ENCODE measurements around the gene NAT10.
"Not testable (repeated sequence)": the region's sequence is repeated elsewhere in the genome, so short reads cannot be mapped to it uniquely, and the experiment has no call there.

Gene NAT10

GRCh38 chr11:34179026-34179675 is 73.7 kb downstream of the NAT10 start:
- Mint-ChIP-seq H3K36me3 (ENCODE audit: low read depth) (no peaks in the 10 kb centered on the region), H3K27me3 (no peaks in the 10 kb centered on the region), H3K4me3 (no peak overlapping the region), H3K9me3 (no peaks in the 10 kb centered on the region), H3K27ac (no peak overlapping the region), H3K4me1 (ENCODE audit: low read depth) (peaks cover 38% of the 10 kb centered on the region)
- DNase-seq, result no peak

DNA sequence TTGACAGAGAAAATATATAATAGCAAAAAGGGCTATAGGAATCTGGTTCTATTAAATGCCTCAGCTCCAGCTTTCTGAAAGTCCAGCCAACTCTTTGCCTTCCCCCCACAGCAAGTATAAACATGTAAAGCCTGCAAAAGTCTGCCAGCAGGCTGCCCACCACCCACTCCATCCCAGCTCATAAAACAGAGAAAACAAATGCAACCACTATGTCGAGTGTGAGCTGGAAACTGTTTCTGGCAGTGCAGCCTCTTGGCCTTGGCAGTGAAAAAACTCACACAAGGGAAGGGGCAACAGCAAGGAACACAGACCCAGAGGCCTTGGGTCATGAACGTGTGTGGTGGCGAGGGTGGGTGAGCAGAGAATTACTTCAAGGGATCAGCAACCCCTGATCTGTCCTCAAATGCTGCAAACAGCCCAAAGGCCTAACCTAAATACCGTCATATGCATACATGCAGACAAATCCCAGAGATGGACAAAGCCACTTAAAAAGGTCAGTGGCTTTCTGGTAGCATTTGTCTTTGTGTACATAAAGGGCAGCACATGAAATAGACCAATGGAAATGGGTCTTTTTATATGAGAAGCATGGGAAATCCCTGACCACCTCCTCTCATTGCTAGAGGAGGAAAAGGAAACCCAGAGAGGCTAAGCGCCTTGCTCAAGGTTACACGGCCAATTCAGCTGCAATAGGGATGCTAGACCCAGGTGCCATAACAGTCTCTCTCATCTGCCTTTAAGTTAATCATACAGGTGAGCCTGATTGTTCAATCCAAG is 74.8 kb downstream of the NAT10 start:
- Mint-ChIP-seq H3K4me1 (ENCODE audit: low read depth) (peaks cover 29% of the 10 kb centered on the region), H3K9me3 (no peaks in the 10 kb centered on the region), H3K27me3 (no peaks in the 10 kb centered on the region), H3K36me3 (ENCODE audit: low read depth) (no peaks in the 10 kb centered on the region), H3K27ac (no peak overlapping the region), H3K4me3 (no peak overlapping the region)
- no peak for DNase-seq

- H3K4me1 Mint-ChIP-seq (ENCODE audit: low read depth), result peaks cover 24% of the 10 kb centered on the region
- not testable (repeated sequence) for H3K27me3 Mint-ChIP-seq; DNase-seq; H3K4me3 Mint-ChIP-seq; H3K9me3 Mint-ChIP-seq; H3K27ac Mint-ChIP-seq; H3K36me3 Mint-ChIP-seq (ENCODE audit: low read depth)
Observed at GRCh38 chr11:34180814-34181165, 75.4 kb downstream of the NAT10 start.

DNA sequence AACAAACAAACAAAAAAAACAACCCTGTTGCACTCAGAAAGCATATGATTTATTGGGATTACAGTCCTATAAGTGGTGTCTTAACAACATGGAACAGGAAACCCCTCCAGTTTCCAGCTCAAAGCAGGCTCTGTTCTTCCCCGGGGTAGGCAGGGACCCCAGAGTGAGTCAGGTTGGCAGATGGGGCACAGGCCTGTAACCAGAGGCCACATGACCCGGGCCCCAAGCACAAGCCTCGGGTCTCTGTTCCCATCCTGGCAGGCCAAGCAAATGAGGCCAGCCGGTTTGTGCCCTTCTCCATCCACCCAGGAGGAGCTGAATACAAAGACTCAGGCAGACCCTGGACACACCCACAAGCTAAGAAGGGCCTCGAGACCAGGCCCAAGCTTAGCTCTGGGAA is 75.8 kb downstream of the NAT10 start:
- Mint-ChIP-seq H3K4me3 (no peak overlapping the region), H3K27me3 (no peaks in the 10 kb centered on the region), H3K27ac (no peak overlapping the region), H3K9me3 (no peaks in the 10 kb centered on the region), H3K4me1 (ENCODE audit: low read depth) (peaks cover 23% of the 10 kb centered on the region), H3K36me3 (ENCODE audit: low read depth) (no peaks in the 10 kb centered on the region)
- no peak for DNase-seq

GRCh38 chr11:34181856-34182405 is 76.5 kb downstream of the NAT10 start:
- peaks cover under 1% of the 10 kb centered on the region for H3K27me3 Mint-ChIP-seq
- no peaks in the 10 kb centered on the region for H3K36me3 Mint-ChIP-seq (ENCODE audit: low read depth)

DNA sequence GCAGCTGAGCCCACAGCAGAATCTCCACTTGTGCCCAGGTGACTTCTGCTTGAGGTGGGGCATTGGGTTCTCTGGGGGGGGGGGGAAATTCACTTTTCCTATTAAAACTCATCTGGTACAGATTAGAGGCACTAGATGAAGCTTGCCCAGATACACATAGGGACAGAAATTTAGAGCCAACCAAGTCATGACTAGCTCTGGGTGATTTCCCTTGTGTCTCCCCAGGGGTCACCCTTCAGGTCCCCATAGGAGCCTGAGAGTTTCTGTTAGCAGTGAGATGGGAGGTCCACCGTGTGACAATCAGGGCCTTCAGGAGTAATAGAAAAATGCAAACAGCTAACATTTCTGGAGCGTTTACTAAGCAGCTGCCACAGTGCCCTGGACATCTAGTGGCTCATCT is 77.0 kb downstream of the NAT10 start:
- Mint-ChIP-seq H3K9me3 (no peaks in the 10 kb centered on the region), H3K27me3 (peaks cover 2% of the 10 kb centered on the region), H3K36me3 (ENCODE audit: low read depth) (no peaks in the 10 kb centered on the region), H3K27ac (no peak overlapping the region), H3K4me3 (no peak overlapping the region), H3K4me1 (ENCODE audit: low read depth) (peaks cover 22% of the 10 kb centered on the region)
- no peak for DNase-seq

More at GRCh38 chr11:34181856-34182405, 76.5 kb downstream of the NAT10 start:
- Mint-ChIP-seq H3K9me3 (no peaks in the 10 kb centered on the region), H3K27ac (no peak overlapping the region), H3K4me1 (ENCODE audit: low read depth) (peaks cover 22% of the 10 kb centered on the region), H3K4me3 (no peak overlapping the region)
- DNase-seq, result no peak

DNA sequence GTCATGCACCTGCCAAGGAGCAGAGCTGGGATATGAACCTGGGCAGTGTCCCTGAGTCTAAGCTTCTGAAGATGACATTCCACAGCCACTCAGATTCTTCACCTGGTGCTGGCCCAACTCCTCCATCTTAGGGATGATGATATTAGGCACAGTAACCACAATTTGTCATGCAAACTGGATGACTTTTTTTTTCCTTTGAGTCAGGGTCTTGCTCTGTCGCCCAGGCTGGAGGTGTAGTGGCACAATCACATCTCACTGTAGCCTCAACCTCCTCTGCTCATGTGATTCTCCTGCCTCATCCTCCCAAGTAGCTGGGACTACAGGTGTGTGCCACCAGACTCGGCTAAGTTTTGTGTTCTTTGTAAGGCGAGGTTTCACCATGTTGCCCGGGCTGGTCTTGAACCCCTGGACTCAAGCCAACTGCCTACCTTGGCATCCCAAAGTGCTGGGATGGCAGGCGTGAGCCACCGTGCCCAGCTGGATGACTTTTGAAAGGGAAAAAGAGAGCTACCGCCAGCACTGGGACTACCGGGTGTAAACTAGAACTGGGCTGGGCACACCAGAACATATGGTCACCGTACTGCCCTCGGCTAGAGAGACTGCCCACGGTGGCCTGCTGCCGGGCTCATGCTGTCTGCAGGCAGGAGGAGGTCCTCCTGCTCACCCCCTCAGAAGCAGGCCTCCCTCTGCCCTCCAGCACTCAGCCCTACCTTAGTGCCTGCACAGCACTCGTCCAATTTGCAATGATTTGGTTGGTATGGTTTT is 77.7 kb downstream of the NAT10 start:
- peaks cover 2% of the 10 kb centered on the region for H3K27me3 Mint-ChIP-seq
- H3K9me3 Mint-ChIP-seq, result no peaks in the 10 kb centered on the region
- H3K4me3 Mint-ChIP-seq, result no peak overlapping the region
- H3K27ac Mint-ChIP-seq, result no peak overlapping the region
- peaks cover 22% of the 10 kb centered on the region for H3K4me1 Mint-ChIP-seq (ENCODE audit: low read depth)
- DNase-seq, result no peak
- no peaks in the 10 kb centered on the region for H3K36me3 Mint-ChIP-seq (ENCODE audit: low read depth)

GRCh38 chr11:34183848-34184391 is 78.5 kb downstream of the NAT10 start:
- Mint-ChIP-seq H3K9me3 (no peaks in the 10 kb centered on the region), H3K4me3 (no peak overlapping the region), H3K27ac (no peak overlapping the region), H3K36me3 (ENCODE audit: low read depth) (no peaks in the 10 kb centered on the region), H3K27me3 (peaks cover 2% of the 10 kb centered on the region), H3K4me1 (ENCODE audit: low read depth) (peaks cover 22% of the 10 kb centered on the region)
- DNase-seq, result no peak

- no peak for DNase-seq
- Mint-ChIP-seq H3K9me3 (no peaks in the 10 kb centered on the region), H3K4me1 (ENCODE audit: low read depth) (peaks cover 22% of the 10 kb centered on the region), H3K27me3 (peaks cover 2% of the 10 kb centered on the region), H3K4me3 (no peak overlapping the region), H3K27ac (no peak overlapping the region), H3K36me3 (ENCODE audit: low read depth) (no peaks in the 10 kb centered on the region)
Observed at GRCh38 chr11:34184505-34185015, 79.1 kb downstream of the NAT10 start.

GRCh38 chr11:34185926-34186841 is 80.8 kb downstream of the NAT10 start:
- no peak overlapping the region for H3K27ac Mint-ChIP-seq
- peaks cover 2% of the 10 kb centered on the region for H3K27me3 Mint-ChIP-seq
- no peaks in the 10 kb centered on the region for H3K9me3 Mint-ChIP-seq
- DNase-seq, result no peak
- H3K4me3 Mint-ChIP-seq, result no peak overlapping the region
- no peaks in the 10 kb centered on the region for H3K36me3 Mint-ChIP-seq (ENCODE audit: low read depth)
- peaks cover 12% of the 10 kb centered on the region for H3K4me1 Mint-ChIP-seq (ENCODE audit: low read depth)

DNA sequence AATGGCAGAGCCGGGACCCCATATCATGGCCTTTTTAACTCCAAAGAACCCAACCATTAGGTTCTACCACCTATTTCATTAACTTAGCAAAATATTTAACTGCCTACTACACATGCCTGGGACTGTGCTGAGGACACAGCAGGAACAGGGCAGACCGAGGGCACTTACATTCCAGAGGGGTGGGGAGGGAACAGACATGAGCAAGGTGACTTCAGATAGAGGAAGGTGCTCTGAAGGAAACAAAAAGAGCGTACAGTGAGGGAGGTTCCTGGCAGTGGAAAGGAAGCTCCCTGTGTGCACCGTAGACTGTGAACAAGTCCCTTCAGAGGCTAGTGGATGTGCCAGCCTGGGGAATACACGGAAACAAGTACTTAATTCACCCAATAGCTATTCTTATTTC is 82.8 kb downstream of the NAT10 start:
- H3K9me3 Mint-ChIP-seq, result no peaks in the 10 kb centered on the region
- H3K4me1 Mint-ChIP-seq (ENCODE audit: low read depth), result peaks cover 6% of the 10 kb centered on the region
- no peak overlapping the region for H3K27ac Mint-ChIP-seq
- no peak overlapping the region for H3K4me3 Mint-ChIP-seq
- peaks cover 2% of the 10 kb centered on the region for H3K27me3 Mint-ChIP-seq
- no peak for DNase-seq
- no peaks in the 10 kb centered on the region for H3K36me3 Mint-ChIP-seq (ENCODE audit: low read depth)

DNA sequence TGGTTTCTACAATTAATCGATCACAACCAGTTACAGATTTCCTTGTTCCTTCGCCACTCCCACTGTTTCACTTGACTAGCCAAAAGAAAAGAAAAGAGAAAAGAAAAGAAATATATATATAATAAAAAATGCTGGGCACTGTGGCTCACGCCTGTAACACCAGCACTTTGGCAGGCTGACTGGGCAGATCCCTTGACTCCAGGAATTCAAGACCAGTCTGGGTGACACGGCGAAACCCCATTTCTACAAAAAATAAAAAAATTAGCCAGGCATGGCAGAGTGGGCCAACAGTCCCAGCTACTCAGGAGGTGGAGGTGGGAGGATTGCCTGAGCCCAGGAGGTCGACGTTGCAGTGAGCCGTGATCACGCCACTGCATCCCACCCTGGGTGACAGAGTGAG is 83.8 kb downstream of the NAT10 start:
- no peaks in the 10 kb centered on the region for H3K9me3 Mint-ChIP-seq

DNA sequence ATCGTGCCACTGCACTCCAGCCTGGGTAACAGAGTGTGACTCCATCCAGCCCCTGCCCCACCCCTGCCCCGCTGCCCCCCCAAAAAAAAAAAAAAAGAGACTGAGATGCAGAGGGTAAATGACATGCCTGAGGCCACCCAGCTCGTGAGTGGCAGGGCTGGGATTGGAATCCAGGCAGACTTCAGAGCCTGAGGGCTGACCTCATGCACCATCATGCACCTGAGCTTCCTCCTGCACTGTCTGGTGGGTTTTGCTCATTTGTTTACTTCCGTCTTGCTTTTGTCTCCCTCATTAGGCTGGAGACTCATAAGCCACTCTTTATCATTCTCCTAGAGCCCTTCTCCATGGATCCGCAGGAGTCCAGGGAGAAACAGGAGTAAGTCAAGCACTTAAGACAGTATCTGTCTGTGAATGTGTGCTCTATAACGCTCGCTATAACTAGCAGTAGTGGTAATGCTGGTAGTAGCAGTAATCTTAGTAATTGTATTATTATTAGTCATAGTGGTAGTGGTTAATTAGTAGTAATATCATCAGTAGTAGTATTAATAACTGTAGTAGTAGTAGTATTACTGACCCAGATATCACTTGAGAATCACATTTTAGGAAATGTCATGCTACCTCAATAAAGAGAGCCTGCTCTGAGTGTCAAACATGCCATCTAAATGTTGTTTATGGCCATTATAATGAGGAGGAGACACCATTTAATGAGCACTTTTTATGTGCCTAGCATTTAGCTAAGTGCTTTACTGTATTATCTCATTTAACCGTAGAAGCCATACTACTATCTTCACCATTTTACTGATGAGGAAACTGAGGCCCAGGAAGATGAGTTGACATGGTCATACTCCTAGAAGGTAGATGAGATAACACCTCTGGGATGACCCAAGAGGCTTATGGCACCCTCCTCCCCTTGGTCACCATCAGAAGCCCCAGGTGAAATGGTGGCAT is 85.0 kb downstream of the NAT10 start:
- H3K9me3 Mint-ChIP-seq, result no peaks in the 10 kb centered on the region
- no peaks in the 10 kb centered on the region for H3K36me3 Mint-ChIP-seq (ENCODE audit: low read depth)
- no peak overlapping the region for H3K27ac Mint-ChIP-seq

More for the DNA sequence above, 83.8 kb downstream of the NAT10 start:
- peaks cover 2% of the 10 kb centered on the region for H3K27me3 Mint-ChIP-seq
- no peak for DNase-seq
- no peak overlapping the region for H3K27ac Mint-ChIP-seq
- H3K4me1 Mint-ChIP-seq (ENCODE audit: low read depth), result peaks cover 4% of the 10 kb centered on the region
- no peaks in the 10 kb centered on the region for H3K36me3 Mint-ChIP-seq (ENCODE audit: low read depth)
- H3K4me3 Mint-ChIP-seq, result no peak overlapping the region

More for the DNA sequence above, 85.0 kb downstream of the NAT10 start:
- no peak for DNase-seq
- Mint-ChIP-seq H3K4me3 (no peak overlapping the region), H3K27me3 (peaks cover 2% of the 10 kb centered on the region), H3K4me1 (ENCODE audit: low read depth) (peaks cover 4% of the 10 kb centered on the region)

Data from activated T-cell treated with anti-CD3 and anti-CD28 coated beads, Interleukin-2, amount 50 U/mL, for 24 hours (primary cell).